Keratinocyte (primary cell): ENCODE data around the gene OR13C3. TPM values are rescaled to one million over a fixed set of nuclear protein-coding genes. Genes with fewer than 3 reads are reported as not detected.

Source experiments
- DNase-seq: peaks from one replicate; pipeline ENCODE4 v3.0.0-alpha.2; 2011; ENCODE audit warnings: low read depth, missing footprints, low spot score
- FAIRE-seq: peaks from 2 replicates; lab custom pipeline; 2011; peaks lifted over from hg19 to GRCh38; lab: Jason Lieb, UNC
- H2AFZ ChIP-seq: 2 replicates; pipeline ENCODE4 v1.6.0; 2012; ENCODE audit warnings: low read length, control low read depth, inconsistent platforms; ENCODE audit not compliant: control insufficient read depth
- H3K27ac ChIP-seq: 2 replicates; pipeline ENCODE4 v1.5.1; 2011; ENCODE audit warnings: low read length; ENCODE audit not compliant: control insufficient read depth, insufficient read depth
- H3K27me3 ChIP-seq: 3 replicates; pipeline ENCODE4 v1.6.0; 2011; ENCODE audit warnings: low read length; ENCODE audit not compliant: control insufficient read depth, insufficient read depth; ENCODE audit errors: extremely low read depth
- H3K36me3 ChIP-seq, 2 experiments: 2 replicates in 1 of 2; 3 replicates in 1 of 2; pipeline ENCODE4 v1.5.1; 2011; ENCODE audit warnings: low read length in 2 of 2, mild to moderate bottlenecking in 1 of 2; ENCODE audit not compliant: control insufficient read depth in 2 of 2, insufficient read depth in 2 of 2; ENCODE audit errors: extremely low read depth in 1 of 2
- H3K4me1 ChIP-seq: 3 replicates; pipeline ENCODE4 v1.5.1; 2011; ENCODE audit warnings: low read length; ENCODE audit not compliant: control insufficient read depth, insufficient read depth; ENCODE audit errors: extremely low read depth
- H3K4me2 ChIP-seq: 3 replicates; pipeline ENCODE4 v1.6.0; 2011; ENCODE audit warnings: low read depth, low read length; ENCODE audit not compliant: control insufficient read depth, insufficient read depth; ENCODE audit errors: extremely low read depth
- H3K4me3 ChIP-seq, 3 experiments: fragments of 200-600 bp in 1 of 3; sonication (generic) in 1 of 3; 2 replicates in 2 of 3; 3 replicates in 1 of 3; pipeline ENCODE4 v1.5.1; 2011 to 2016; ENCODE audit warnings: low read length in 3 of 3, mild to moderate bottlenecking in 3 of 3, control low read depth in 2 of 3, inconsistent platforms in 1 of 3, low read depth in 1 of 3, mixed read lengths in 1 of 3, mixed run types in 1 of 3, moderate library complexity in 1 of 3; ENCODE audit not compliant: control insufficient read depth in 2 of 3, insufficient read depth in 2 of 3; ENCODE audit errors: extremely low read depth in 1 of 3
- H3K79me2 ChIP-seq: 2 replicates; pipeline ENCODE4 v1.6.0; 2012; ENCODE audit warnings: low read length; ENCODE audit not compliant: control insufficient read depth, insufficient read depth
- H3K9ac ChIP-seq: 3 replicates; pipeline ENCODE4 v1.6.0; 2011; ENCODE audit warnings: low read length; ENCODE audit not compliant: control insufficient read depth, insufficient read depth; ENCODE audit errors: extremely low read depth
- H3K9me1 ChIP-seq: 3 replicates; pipeline ENCODE4 v1.6.0; 2011; ENCODE audit warnings: low read length; ENCODE audit not compliant: control insufficient read depth, insufficient read depth; ENCODE audit errors: extremely low read depth
- H3K9me3 ChIP-seq: 2 replicates; pipeline ENCODE4 v1.5.1; 2012; ENCODE audit warnings: low read depth, low read length; ENCODE audit not compliant: control insufficient read depth
- H4K20me1 ChIP-seq: 3 replicates; pipeline ENCODE4 v1.6.0; 2011; ENCODE audit warnings: low read length; ENCODE audit not compliant: control insufficient read depth, insufficient read depth; ENCODE audit errors: extremely low read depth
- CTCF ChIP-seq, 3 experiments: IDR thresholded peaks in 1 of 3; conservative IDR thresholded peaks in 1 of 3; optimal IDR thresholded peaks in 1 of 3; 2 replicates in 2 of 3; 3 replicates in 1 of 3; pipeline versions ENCODE3 to v1.5.1; 2011; ENCODE audit warnings: low read length in 3 of 3, mild to moderate bottlenecking in 3 of 3, moderate library complexity in 2 of 3, control low read depth in 1 of 3, inconsistent platforms in 1 of 3; ENCODE audit not compliant: insufficient read depth in 2 of 3; ENCODE audit errors: extremely low read depth in 1 of 3
- EZH2 ChIP-seq: IDR thresholded peaks from one replicate; pipeline ENCODE4 v1.6.1; 2012; ENCODE audit warnings: inconsistent platforms, mild to moderate bottlenecking, low read length, moderate library complexity
- dilution Hi-C: fragments of 300-500 bp; cut with MboI; formaldehyde crosslinking; loops from one replicate; pipeline ENCODE4 v1.7.0; 2020; ENCODE audit warnings: low sequenced_read_pairs; ENCODE audit not compliant: extremely low pct_ligation_motif_present
- polyA plus RNA-seq, 5 experiments: library from polyadenylated mRNA; depleted of rRNA in 3 of 5; stranded (reverse) in 3 of 5; stranded (forward) in 1 of 5; unstranded in 1 of 5; fragments of >200 nt; gene quantifications; 1 replicate in 1 of 5; 2 replicates in 3 of 5; 3 replicates in 1 of 5; pipeline versions ENCODE4 v1.2.1 to v1.2.3, GENCODE V29; 2011 to 2012; ENCODE audit warnings: missing spikeins in 2 of 5, low read depth in 1 of 5, low replicate concordance in 1 of 5

Gene OR13C3
- polyA plus RNA-seq, 1 donor (not counting 4 experiments of a cell fraction or from before 2014, with no cell fraction given): not detected

- no peak for FAIRE-seq
- dilution Hi-C loops: no loop called here
These were observed 18.9 kb upstream of the OR13C3 start for GRCh38 chr9:104555521-104555920.

GRCh38 chr9:104553261-104553660 is 16.6 kb upstream of the OR13C3 start:
- Histone ChIP-seq H3K4me1 (no peaks in the 10 kb centered on the region), H4K20me1 (no peaks in the 10 kb centered on the region), H3K27me3 (no peaks in the 10 kb centered on the region), H3K36me3 (no peaks in the 10 kb centered on the region), H3K9ac (no peak overlapping the region), H3K9me3 (no peaks in the 10 kb centered on the region), H3K4me3 (no peak overlapping the region), H3K27ac (no peak overlapping the region), H3K4me2 (no peak overlapping the region), H3K79me2 (no peaks in the 10 kb centered on the region), H3K9me1 (no peaks in the 10 kb centered on the region), H2AFZ (no peak overlapping the region)
- dilution Hi-C loops: no loop called here
- TF ChIP-seq EZH2 (no peak), CTCF (optimal IDR thresholded peaks at IDR 0.05 in 1 of 3, IDR thresholded peaks at IDR 0.05 in 1 of 3, conservative IDR thresholded peaks at IDR 0.05 in 1 of 3; ENCODE audit: extremely low read depth in 1 of 3, insufficient read depth in 2 of 3, low read length in 3 of 3) (no peak)
- no peak for FAIRE-seq
- DNase-seq: no peak

More at GRCh38 chr9:104555521-104555920, 18.9 kb upstream of the OR13C3 start:
- TF ChIP-seq CTCF (optimal IDR thresholded peaks at IDR 0.05 in 1 of 3, IDR thresholded peaks at IDR 0.05 in 1 of 3, conservative IDR thresholded peaks at IDR 0.05 in 1 of 3; ENCODE audit: extremely low read depth in 1 of 3, insufficient read depth in 2 of 3, low read length in 3 of 3): no peak
- TF ChIP-seq EZH2: no peak
- no peaks in the 10 kb centered on the region for H3K9me1 ChIP-seq
- DNase-seq: no peak
- no peaks in the 10 kb centered on the region for H3K27me3 ChIP-seq
- no peak overlapping the region for H2AFZ ChIP-seq
- H3K79me2 ChIP-seq: no peaks in the 10 kb centered on the region
- no peak overlapping the region for H3K4me2 ChIP-seq
- no peaks in the 10 kb centered on the region for H3K36me3 ChIP-seq
- no peaks in the 10 kb centered on the region for H3K9me3 ChIP-seq
- H3K4me3 ChIP-seq: no peak overlapping the region
- H3K27ac ChIP-seq: no peak overlapping the region
- no peaks in the 10 kb centered on the region for H4K20me1 ChIP-seq
- no peak overlapping the region for H3K9ac ChIP-seq
- H3K4me1 ChIP-seq: no peaks in the 10 kb centered on the region
